Activated T-cell treated with anti-CD3 and anti-CD28 coated beads, Interleukin-2, amount 50 U/mL, for 24 hours (primary cell): Measurements from ENCODE around the gene CPA2.

Experiments
- DNase-seq: peaks from one replicate; pipeline ENCODE4 v3.0.0-alpha.2; 2020
- H3K27ac Mint-ChIP-seq: 2 replicates; pipeline ENCODE4 v1.8.0; 2020; ENCODE audit warnings: mild to moderate bottlenecking, mixed read lengths
- H3K27me3 Mint-ChIP-seq: 2 replicates; pipeline ENCODE4 v1.8.0; 2020; ENCODE audit warnings: mixed read lengths
- H3K36me3 Mint-ChIP-seq: 2 replicates; pipeline ENCODE4 v1.8.0; 2020; ENCODE audit warnings: low read depth, mixed read lengths
- H3K4me1 Mint-ChIP-seq: 2 replicates; pipeline ENCODE4 v1.8.0; 2020; ENCODE audit warnings: low read depth, mixed read lengths
- H3K4me3 Mint-ChIP-seq: 2 replicates; pipeline ENCODE4 v1.8.0; 2020; ENCODE audit warnings: mild to moderate bottlenecking, moderate library complexity, mixed read lengths
- H3K9me3 Mint-ChIP-seq: 2 replicates; pipeline ENCODE4 v1.8.0; 2020; ENCODE audit warnings: mixed read lengths

The CPA2 gene

GRCh38 chr7:130270947-130271800 is 4.5 kb downstream of the CPA2 start:
- DNase-seq = no peak
- no peak overlapping the region for H3K27ac Mint-ChIP-seq
- H3K4me3 Mint-ChIP-seq = no peak overlapping the region
- peaks cover 14% of the 10 kb centered on the region for H3K27me3 Mint-ChIP-seq
- H3K4me1 Mint-ChIP-seq = peaks cover 20% of the 10 kb centered on the region
- no peaks in the 10 kb centered on the region for H3K36me3 Mint-ChIP-seq
- no peaks in the 10 kb centered on the region for H3K9me3 Mint-ChIP-seq

- no peak overlapping the region for H3K4me3 Mint-ChIP-seq
- no peak for DNase-seq
- peaks cover 14% of the 10 kb centered on the region for H3K27me3 Mint-ChIP-seq
- H3K9me3 Mint-ChIP-seq = no peaks in the 10 kb centered on the region
- peaks cover 31% of the 10 kb centered on the region for H3K4me1 Mint-ChIP-seq
- H3K36me3 Mint-ChIP-seq = no peaks in the 10 kb centered on the region
- no peak overlapping the region for H3K27ac Mint-ChIP-seq
Observed at GRCh38 chr7:130272381-130273080, 5.9 kb downstream of the CPA2 start.

- no peak overlapping the region for H3K27ac Mint-ChIP-seq
- no peaks in the 10 kb centered on the region for H3K9me3 Mint-ChIP-seq
- H3K4me3 Mint-ChIP-seq = peak overlapping the region; percentile 45
- peaks cover 13% of the 10 kb centered on the region for H3K27me3 Mint-ChIP-seq
- DNase-seq = no peak
- H3K4me1 Mint-ChIP-seq = peaks cover 38% of the 10 kb centered on the region
- no peaks in the 10 kb centered on the region for H3K36me3 Mint-ChIP-seq
Observed at GRCh38 chr7:130273081-130273932, 6.6 kb downstream of the CPA2 start.

- Mint-ChIP-seq H3K36me3 (no peaks in the 10 kb centered on the region), H3K9me3 (no peaks in the 10 kb centered on the region), H3K27me3 (peaks cover 11% of the 10 kb centered on the region), H3K4me1 (peaks cover 38% of the 10 kb centered on the region), H3K4me3 (peak overlapping the region; percentile 39), H3K27ac (no peak overlapping the region)
- no peak for DNase-seq
Observed at GRCh38 chr7:130273933-130274255, 7.2 kb downstream of the CPA2 start.

- Mint-ChIP-seq H3K36me3 (no peaks in the 10 kb centered on the region), H3K9me3 (no peaks in the 10 kb centered on the region), H3K4me3 (peak overlapping the region; percentile 39), H3K27ac (no peak overlapping the region), H3K4me1 (peaks cover 38% of the 10 kb centered on the region), H3K27me3 (peaks cover 11% of the 10 kb centered on the region)
- no peak for DNase-seq
Observed at GRCh38 chr7:130274296-130274695, 7.6 kb downstream of the CPA2 start.

GRCh38 chr7:130274983-130275591 is 8.4 kb downstream of the CPA2 start:
- peaks cover 11% of the 10 kb centered on the region for H3K27me3 Mint-ChIP-seq
- H3K4me1 Mint-ChIP-seq = peaks cover 38% of the 10 kb centered on the region
- no peak overlapping the region for H3K27ac Mint-ChIP-seq

GRCh38 chr7:130275826-130276297 is 9.2 kb downstream of the CPA2 start:
- no peaks in the 10 kb centered on the region for H3K9me3 Mint-ChIP-seq
- peaks cover 11% of the 10 kb centered on the region for H3K27me3 Mint-ChIP-seq
- H3K36me3 Mint-ChIP-seq = no peaks in the 10 kb centered on the region
- no peak overlapping the region for H3K4me3 Mint-ChIP-seq
- no peak overlapping the region for H3K27ac Mint-ChIP-seq
- no peak for DNase-seq
- peaks cover 38% of the 10 kb centered on the region for H3K4me1 Mint-ChIP-seq

More at GRCh38 chr7:130274983-130275591, 8.4 kb downstream of the CPA2 start:
- no peak for DNase-seq
- Mint-ChIP-seq H3K4me3 (no peak overlapping the region), H3K9me3 (no peaks in the 10 kb centered on the region), H3K36me3 (no peaks in the 10 kb centered on the region)

- peak; percentile 41 for DNase-seq
- peaks cover 38% of the 10 kb centered on the region for H3K4me1 Mint-ChIP-seq
- H3K9me3 Mint-ChIP-seq = no peaks in the 10 kb centered on the region
- H3K36me3 Mint-ChIP-seq = no peaks in the 10 kb centered on the region
- peak overlapping the region; percentile 2 for H3K4me3 Mint-ChIP-seq
- peak overlapping the region; percentile 89 for H3K27ac Mint-ChIP-seq
- H3K27me3 Mint-ChIP-seq = peaks cover 11% of the 10 kb centered on the region
Observed at GRCh38 chr7:130276796-130277762, 10.4 kb downstream of the CPA2 start.

- no peak overlapping the region for H3K4me3 Mint-ChIP-seq
- peak overlapping the region; percentile 89 for H3K27ac Mint-ChIP-seq
Observed at GRCh38 chr7:130277763-130278643, 11.3 kb downstream of the CPA2 start.

GRCh38 chr7:130278860-130279259 is 12.2 kb downstream of the CPA2 start:
- H3K27me3 Mint-ChIP-seq = peaks cover 8% of the 10 kb centered on the region
- H3K4me1 Mint-ChIP-seq = peaks cover 31% of the 10 kb centered on the region
- H3K36me3 Mint-ChIP-seq = no peaks in the 10 kb centered on the region
- no peak overlapping the region for H3K27ac Mint-ChIP-seq
- no peak overlapping the region for H3K4me3 Mint-ChIP-seq
- no peaks in the 10 kb centered on the region for H3K9me3 Mint-ChIP-seq
- no peak for DNase-seq

More at GRCh38 chr7:130277763-130278643, 11.3 kb downstream of the CPA2 start:
- Mint-ChIP-seq H3K9me3 (no peaks in the 10 kb centered on the region), H3K27me3 (peaks cover 8% of the 10 kb centered on the region), H3K36me3 (no peaks in the 10 kb centered on the region), H3K4me1 (peaks cover 35% of the 10 kb centered on the region)
- no peak for DNase-seq

- Mint-ChIP-seq H3K27me3 (peaks cover 4% of the 10 kb centered on the region), H3K27ac (no peak overlapping the region)
Observed at GRCh38 chr7:130279286-130279685, 12.6 kb downstream of the CPA2 start.

GRCh38 chr7:130279906-130280305 is 13.2 kb downstream of the CPA2 start:
- Mint-ChIP-seq H3K9me3 (no peaks in the 10 kb centered on the region), H3K4me1 (peaks cover 27% of the 10 kb centered on the region), H3K4me3 (no peak overlapping the region), H3K36me3 (no peaks in the 10 kb centered on the region), H3K27ac (no peak overlapping the region), H3K27me3 (peaks cover 3% of the 10 kb centered on the region)
- DNase-seq = no peak

More at GRCh38 chr7:130279286-130279685, 12.6 kb downstream of the CPA2 start:
- H3K4me3 Mint-ChIP-seq = no peak overlapping the region
- no peaks in the 10 kb centered on the region for H3K9me3 Mint-ChIP-seq
- no peak for DNase-seq
- H3K4me1 Mint-ChIP-seq = peaks cover 28% of the 10 kb centered on the region
- no peaks in the 10 kb centered on the region for H3K36me3 Mint-ChIP-seq
